ENCODE measurements around the gene REXO4. TPM values are rescaled to one million over a fixed set of nuclear protein-coding genes. Genes with fewer than 3 reads are reported as not detected.

Gene REXO4
- total and polyA plus RNA-seq, 2 experiments from 2014 or later = 31.1 to 36.3 TPM

GRCh38 chr9:133443248-133443647, 25.4 kb upstream of the REXO4 start:
- no peaks in the 10 kb centered on the region for H3K79me2 ChIP-seq (replicated peaks; ENCODE audit: insufficient read depth)
- H3K27me3 Mint-ChIP-seq (ENCODE audit: insufficient read depth, low read depth, poor library complexity) = no peaks in the 10 kb centered on the region
- no peak overlapping the region for H3K4me3 Mint-ChIP-seq
- no peaks in the 10 kb centered on the region for H3K36me3 ChIP-seq (ENCODE audit: insufficient read depth)
- no peaks in the 10 kb centered on the region for H3K4me1 ChIP-seq (ENCODE audit: insufficient read depth)
- TF ChIP-seq ZNF331 (CRISPR knock-in tag; IDR thresholded peaks at IDR 0.05; ENCODE audit: low read depth) (no peak), REST (IDR thresholded peaks at IDR 0.05; ENCODE audit: unreplicated experiment) (no peak), CTCF (conservative IDR thresholded peaks at IDR 0.05; ENCODE audit: low read depth in 2 of 2) (peak in 1 of 2 experiments; percentile 21; a peak in 2 of 4 replicates)
- no peak overlapping the region for H3K4me3 ChIP-seq
- H3F3A ChIP-seq (replicated peaks; ENCODE audit: low read depth) = no peaks in the 10 kb centered on the region
- no peaks in the 10 kb centered on the region for H4K20me1 ChIP-seq (replicated peaks; ENCODE audit: insufficient read depth)
- no peak overlapping the region for H3K4me2 ChIP-seq
- no peaks in the 10 kb centered on the region for H3K9me2 ChIP-seq (ENCODE audit: insufficient read depth)
- H2AFZ ChIP-seq = no peak overlapping the region
- no peaks in the 10 kb centered on the region for H3K4me1 Mint-ChIP-seq
- H3K27me3 ChIP-seq (ENCODE audit: insufficient read depth) = no peaks in the 10 kb centered on the region
- H3K27ac ChIP-seq (ENCODE audit: low read depth) = no peak overlapping the region
- no peaks in the 10 kb centered on the region for H3K9me3 Mint-ChIP-seq
- no peaks in the 10 kb centered on the region; the same call in 2 of the 3 replicates for H3K36me3 Mint-ChIP-seq (ENCODE audit: low read depth)
- ATAC-seq (peak; percentile 64), DNase-seq (ENCODE audit: low spot score) (no peak)
- H3K27ac Mint-ChIP-seq = no peak overlapping the region

- DNase-seq (ENCODE audit: low spot score) = no peak
- H3K4me3 ChIP-seq = no peak overlapping the region
- no peaks in the 10 kb centered on the region for H4K20me1 ChIP-seq (replicated peaks; ENCODE audit: insufficient read depth)
- peaks cover 3% of the 10 kb centered on the region for H3K27me3 Mint-ChIP-seq (ENCODE audit: insufficient read depth, low read depth, poor library complexity)
- no peak overlapping the region for H2AFZ ChIP-seq
- H3K27ac Mint-ChIP-seq = no peak overlapping the region
- ATAC-seq = no peak
- H3K27ac ChIP-seq (ENCODE audit: low read depth) = no peak overlapping the region
- no peaks in the 10 kb centered on the region; the same call in 2 of the 3 replicates for H3K36me3 Mint-ChIP-seq (ENCODE audit: low read depth)
- no peaks in the 10 kb centered on the region for H3K4me1 ChIP-seq (ENCODE audit: insufficient read depth)
- no peaks in the 10 kb centered on the region for H3K36me3 ChIP-seq (ENCODE audit: insufficient read depth)
- no peaks in the 10 kb centered on the region for H3K9me2 ChIP-seq (ENCODE audit: insufficient read depth)
- no peaks in the 10 kb centered on the region for H3K9me3 Mint-ChIP-seq
- H3F3A ChIP-seq (replicated peaks; ENCODE audit: low read depth) = no peaks in the 10 kb centered on the region
- no peak overlapping the region for H3K4me3 Mint-ChIP-seq
- no peaks in the 10 kb centered on the region for H3K27me3 ChIP-seq (ENCODE audit: insufficient read depth)
- no peaks in the 10 kb centered on the region for H3K79me2 ChIP-seq (replicated peaks; ENCODE audit: insufficient read depth)
- H3K4me2 ChIP-seq = no peak overlapping the region
- H3K4me1 Mint-ChIP-seq = no peaks in the 10 kb centered on the region
- TF ChIP-seq POLR2AphosphoS5 (IDR thresholded peaks at IDR 0.05; ENCODE audit: low read depth) (no peak), ZNF114 (CRISPR knock-in tag; IDR thresholded peaks at IDR 0.05) (no peak), STAT1 (IDR thresholded peaks at IDR 0.05; ENCODE audit: unreplicated experiment) (no peak), NANOG (IDR thresholded peaks at IDR 0.05; ENCODE audit: borderline replicate concordance) (no peak), CREB1 (CRISPR knock-in tag; IDR thresholded peaks at IDR 0.05; ENCODE audit: low read depth) (no peak), CTCF (conservative IDR thresholded peaks at IDR 0.05; ENCODE audit: low read depth in 2 of 2) (no peak)
These were observed 23.8 kb upstream of the REXO4 start for GRCh38 chr9:133441571-133441970.

Data from GM23338 (cell line).